Activated naive CD4-positive, alpha-beta T cell treated with anti-CD3 and anti-CD28 coated beads, Interleukin-2, amount 10 ng/mL, durations not matched to agents 7 days and 5 days (primary cell): Measurements from ENCODE around the gene ABCC8.

Source experiments
- CTCF ChIA-PET: fragments of 350-600 bp; sonication (Branson Sonifier 250); formaldehyde crosslinking; loops from one replicate; lab custom pipeline; 2021; ENCODE audit warnings: antibody characterized with exemption; lab: Charles Lee
- DNase-seq: peaks from one replicate; pipeline ENCODE4 v3.0.0-alpha.2; 2020
- H3K27ac Mint-ChIP-seq: one replicate; pipeline ENCODE4 v1.8.0; 2021; ENCODE audit warnings: mild to moderate bottlenecking, moderate library complexity, mixed read lengths
- H3K27me3 Mint-ChIP-seq: one replicate; pipeline ENCODE4 v1.8.0; 2021; ENCODE audit warnings: mild to moderate bottlenecking, mixed read lengths
- H3K36me3 Mint-ChIP-seq: one replicate; pipeline ENCODE4 v1.8.0; 2021; ENCODE audit warnings: mixed read lengths
- H3K4me1 Mint-ChIP-seq: one replicate; pipeline ENCODE4 v1.8.0; 2021; ENCODE audit warnings: mixed read lengths
- H3K4me3 Mint-ChIP-seq: one replicate; pipeline ENCODE4 v1.8.0; 2021; ENCODE audit warnings: mild to moderate bottlenecking, moderate library complexity, mixed read lengths
- H3K9me3 Mint-ChIP-seq: one replicate; pipeline ENCODE4 v1.8.0; 2021; ENCODE audit warnings: mixed read lengths

The ABCC8 gene

GRCh38 chr11:17386331-17387084, 90.1 kb downstream of the ABCC8 start:
- H3K4me1 Mint-ChIP-seq: peaks cover 16% of the 10 kb centered on the region
- peak; percentile 65 for DNase-seq
- no peaks in the 10 kb centered on the region for H3K9me3 Mint-ChIP-seq
- CTCF ChIA-PET: interaction anchor here (1.0 to 3.2 kb wide), 8 partner anchors 27 to 141 kb away, joined by 3 to 26 read pairs (median 5); no protein-coding TSS in a partner anchor
- no peak overlapping the region for H3K27ac Mint-ChIP-seq
- peaks cover 71% of the 10 kb centered on the region for H3K27me3 Mint-ChIP-seq
- no peak overlapping the region for H3K4me3 Mint-ChIP-seq
- no peaks in the 10 kb centered on the region for H3K36me3 Mint-ChIP-seq

- Mint-ChIP-seq H3K4me1 (peaks cover 16% of the 10 kb centered on the region), H3K27me3 (peaks cover 65% of the 10 kb centered on the region), H3K27ac (no peak overlapping the region), H3K9me3 (no peaks in the 10 kb centered on the region), H3K4me3 (no peak overlapping the region), H3K36me3 (no peaks in the 10 kb centered on the region)
- DNase-seq: no peak
- CTCF ChIA-PET: interaction anchor here (1.0 to 7.4 kb wide), 10 partner anchors 27 to 156 kb away, joined by 3 to 143 read pairs (median 18); no protein-coding TSS in a partner anchor
These were observed 90.7 kb downstream of the ABCC8 start for GRCh38 chr11:17385926-17386325.

- no peaks in the 10 kb centered on the region for H3K36me3 Mint-ChIP-seq
- H3K27ac Mint-ChIP-seq: no peak overlapping the region
- H3K4me3 Mint-ChIP-seq: no peak overlapping the region
- H3K27me3 Mint-ChIP-seq: peaks cover 61% of the 10 kb centered on the region
- no peak for DNase-seq
- peaks cover 16% of the 10 kb centered on the region for H3K4me1 Mint-ChIP-seq
- no peaks in the 10 kb centered on the region for H3K9me3 Mint-ChIP-seq
- CTCF ChIA-PET: interaction anchor here (1.7 to 7.4 kb wide), 6 partner anchors 30 to 156 kb away, joined by 7 to 143 read pairs (median 17); no protein-coding TSS in a partner anchor
These were observed 91.2 kb downstream of the ABCC8 start for GRCh38 chr11:17385492-17385891.

GRCh38 chr11:17384002-17384511, 92.6 kb downstream of the ABCC8 start:
- Mint-ChIP-seq H3K36me3 (no peaks in the 10 kb centered on the region), H3K27me3 (peaks cover 48% of the 10 kb centered on the region), H3K9me3 (no peaks in the 10 kb centered on the region), H3K4me3 (no peak overlapping the region), H3K27ac (no peak overlapping the region), H3K4me1 (peaks cover 7% of the 10 kb centered on the region)
- CTCF ChIA-PET: interaction anchor here (0.6 to 7.4 kb wide), 38 partner anchors 9 to 589 kb away, joined by 3 to 143 read pairs (median 4); partner anchors contain the start of gene USH1C
- DNase-seq: peak; percentile 86

GRCh38 chr11:17383461-17383860, 93.2 kb downstream of the ABCC8 start:
- no peak for DNase-seq
- Mint-ChIP-seq H3K27ac (no peak overlapping the region), H3K27me3 (peaks cover 42% of the 10 kb centered on the region), H3K36me3 (no peaks in the 10 kb centered on the region), H3K4me1 (peaks cover 4% of the 10 kb centered on the region), H3K9me3 (no peaks in the 10 kb centered on the region), H3K4me3 (no peak overlapping the region)
- CTCF ChIA-PET: interaction anchor here (0.6 to 7.4 kb wide), 31 partner anchors 9 to 474 kb away, joined by 3 to 143 read pairs (median 4); partner anchors contain the start of gene USH1C

GRCh38 chr11:17382046-17382728, 94.5 kb downstream of the ABCC8 start:
- Mint-ChIP-seq H3K27me3 (peaks cover 30% of the 10 kb centered on the region), H3K4me1 (no peaks in the 10 kb centered on the region), H3K4me3 (no peak overlapping the region), H3K36me3 (no peaks in the 10 kb centered on the region), H3K27ac (no peak overlapping the region), H3K9me3 (no peaks in the 10 kb centered on the region)
- CTCF ChIA-PET: interaction anchor here (1.2 to 7.4 kb wide), 6 partner anchors 16 to 153 kb away, joined by 3 to 143 read pairs (median 6); no protein-coding TSS in a partner anchor
- DNase-seq: no peak

- CTCF ChIA-PET: interaction anchor here (0.6 to 7.4 kb wide), 3 partner anchors 54 to 147 kb away, joined by 3 to 143 read pairs (median 5); no protein-coding TSS in a partner anchor
These were observed 95.5 kb downstream of the ABCC8 start for GRCh38 chr11:17381156-17381555.

GRCh38 chr11:17379383-17380180, 97.1 kb downstream of the ABCC8 start:
- H3K4me1 Mint-ChIP-seq: no peaks in the 10 kb centered on the region
- H3K36me3 Mint-ChIP-seq: no peaks in the 10 kb centered on the region
- H3K9me3 Mint-ChIP-seq: no peaks in the 10 kb centered on the region
- DNase-seq: no peak
- H3K27me3 Mint-ChIP-seq: peaks cover 13% of the 10 kb centered on the region
- CTCF ChIA-PET: interaction anchor here (1.5 to 7.4 kb wide), 3 partner anchors 25 to 149 kb away, joined by 5 to 143 read pairs (median 7); no protein-coding TSS in a partner anchor
- no peak overlapping the region for H3K4me3 Mint-ChIP-seq
- no peak overlapping the region for H3K27ac Mint-ChIP-seq

More at GRCh38 chr11:17381156-17381555, 95.5 kb downstream of the ABCC8 start:
- H3K27ac Mint-ChIP-seq: no peak overlapping the region
- no peaks in the 10 kb centered on the region for H3K9me3 Mint-ChIP-seq
- no peaks in the 10 kb centered on the region for H3K4me1 Mint-ChIP-seq
- DNase-seq: no peak
- H3K4me3 Mint-ChIP-seq: no peak overlapping the region
- H3K36me3 Mint-ChIP-seq: no peaks in the 10 kb centered on the region
- H3K27me3 Mint-ChIP-seq: peaks cover 19% of the 10 kb centered on the region

GRCh38 chr11:17378655-17379054, 98.0 kb downstream of the ABCC8 start:
- CTCF ChIA-PET: interaction anchor here (0.9 to 7.4 kb wide), 3 partner anchors 10 to 127 kb away, joined by 3 to 143 read pairs (median 7); partner anchors contain the start of gene KCNJ11
- no peak for DNase-seq
- H3K27me3 Mint-ChIP-seq: peaks cover 8% of the 10 kb centered on the region
- no peak overlapping the region for H3K4me3 Mint-ChIP-seq
- no peaks in the 10 kb centered on the region for H3K9me3 Mint-ChIP-seq
- no peaks in the 10 kb centered on the region for H3K36me3 Mint-ChIP-seq
- H3K4me1 Mint-ChIP-seq: no peaks in the 10 kb centered on the region
- H3K27ac Mint-ChIP-seq: no peak overlapping the region

- CTCF ChIA-PET: no interaction called here
- H3K4me1 Mint-ChIP-seq: no peaks in the 10 kb centered on the region
These were observed 100.2 kb downstream of the ABCC8 start for GRCh38 chr11:17376493-17376892.

GRCh38 chr11:17375547-17375946, 101.1 kb downstream of the ABCC8 start:
- Mint-ChIP-seq H3K4me3 (no peak overlapping the region), H3K27ac (no peak overlapping the region), H3K36me3 (peaks cover 3% of the 10 kb centered on the region), H3K9me3 (peaks cover 28% of the 10 kb centered on the region), H3K27me3 (no peaks in the 10 kb centered on the region), H3K4me1 (no peaks in the 10 kb centered on the region)
- CTCF ChIA-PET: interaction anchor here (2.2 kb wide), 1 partner anchor 8 kb away, joined by 11 read pairs; no protein-coding TSS in a partner anchor
- DNase-seq: no peak

More at GRCh38 chr11:17376493-17376892, 100.2 kb downstream of the ABCC8 start:
- Mint-ChIP-seq H3K9me3 (peaks cover 19% of the 10 kb centered on the region), H3K27me3 (no peaks in the 10 kb centered on the region), H3K27ac (no peak overlapping the region), H3K4me3 (no peak overlapping the region), H3K36me3 (no peaks in the 10 kb centered on the region)
- no peak for DNase-seq

- Mint-ChIP-seq H3K4me3 (no peak overlapping the region), H3K4me1 (no peaks in the 10 kb centered on the region), H3K27me3 (no peaks in the 10 kb centered on the region), H3K9me3 (peaks cover 46% of the 10 kb centered on the region), H3K27ac (no peak overlapping the region), H3K36me3 (peaks cover 3% of the 10 kb centered on the region)
- DNase-seq: no peak
- CTCF ChIA-PET: no interaction called here
These were observed 105.0 kb downstream of the ABCC8 start for GRCh38 chr11:17371614-17372013.

GRCh38 chr11:17369684-17370243, 106.9 kb downstream of the ABCC8 start:
- H3K27me3 Mint-ChIP-seq: no peaks in the 10 kb centered on the region
- H3K9me3 Mint-ChIP-seq: peaks cover 46% of the 10 kb centered on the region
- no peaks in the 10 kb centered on the region for H3K4me1 Mint-ChIP-seq
- no peak overlapping the region for H3K4me3 Mint-ChIP-seq
- no peak overlapping the region for H3K27ac Mint-ChIP-seq
- DNase-seq: no peak
- peaks cover 3% of the 10 kb centered on the region for H3K36me3 Mint-ChIP-seq
- CTCF ChIA-PET: no interaction called here
